ENCODE measurements around the gene IL17REL. TPM values are rescaled to one million over a fixed set of nuclear protein-coding genes. Genes with fewer than 3 reads are reported as not detected.

The IL17REL gene
- total and polyA plus RNA-seq, 10 of the 15 experiments (the other 5 are each of a cell fraction or from before 2014, with no cell fraction given), result 0.03 TPM; not detected in 9

- TF ChIP-seq, protein P1, sequence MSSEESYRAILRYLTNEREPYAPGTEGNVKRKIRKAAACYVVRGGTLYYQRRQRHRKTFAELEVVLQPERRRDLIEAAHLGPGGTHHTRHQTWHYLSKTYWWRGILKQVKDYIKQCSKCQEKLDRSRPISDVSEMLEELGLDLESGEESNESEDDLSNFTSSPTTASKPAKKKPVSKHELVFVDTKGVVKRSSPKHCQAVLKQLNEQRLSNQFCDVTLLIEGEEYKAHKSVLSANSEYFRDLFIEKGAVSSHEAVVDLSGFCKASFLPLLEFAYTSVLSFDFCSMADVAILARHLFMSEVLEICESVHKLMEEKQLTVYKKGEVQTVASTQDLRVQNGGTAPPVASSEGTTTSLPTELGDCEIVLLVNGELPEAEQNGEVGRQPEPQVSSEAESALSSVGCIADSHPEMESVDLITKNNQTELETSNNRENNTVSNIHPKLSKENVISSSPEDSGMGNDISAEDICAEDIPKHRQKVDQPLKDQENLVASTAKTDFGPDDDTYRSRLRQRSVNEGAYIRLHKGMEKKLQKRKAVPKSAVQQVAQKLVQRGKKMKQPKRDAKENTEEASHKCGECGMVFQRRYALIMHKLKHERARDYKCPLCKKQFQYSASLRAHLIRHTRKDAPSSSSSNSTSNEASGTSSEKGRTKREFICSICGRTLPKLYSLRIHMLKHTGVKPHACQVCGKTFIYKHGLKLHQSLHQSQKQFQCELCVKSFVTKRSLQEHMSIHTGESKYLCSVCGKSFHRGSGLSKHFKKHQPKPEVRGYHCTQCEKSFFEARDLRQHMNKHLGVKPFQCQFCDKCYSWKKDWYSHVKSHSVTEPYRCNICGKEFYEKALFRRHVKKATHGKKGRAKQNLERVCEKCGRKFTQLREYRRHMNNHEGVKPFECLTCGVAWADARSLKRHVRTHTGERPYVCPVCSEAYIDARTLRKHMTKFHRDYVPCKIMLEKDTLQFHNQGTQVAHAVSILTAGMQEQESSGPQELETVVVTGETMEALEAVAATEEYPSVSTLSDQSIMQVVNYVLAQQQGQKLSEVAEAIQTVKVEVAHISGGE (CRISPR knock-in tag; IDR thresholded peaks at IDR 0.05), result no peak
- no peak for TF ChIP-seq MTA3 (IDR thresholded peaks at IDR 0.05; ENCODE audit: borderline replicate concordance, low read length)
- peak; percentile 79 for TF ChIP-seq NR2F1 (conservative IDR thresholded peaks at IDR 0.05)
- TF ChIP-seq MAX (IDR thresholded peaks at IDR 0.05; ENCODE audit: low read depth, low read length), result peak; percentile 99
- peak; percentile 99 for TF ChIP-seq BACH1 (IDR thresholded peaks at IDR 0.05; ENCODE audit: borderline replicate concordance)
- peak; percentile 92 for TF ChIP-seq NBN (IDR thresholded peaks at IDR 0.05)
- peak; percentile 89 for TF ChIP-seq MXI1 (IDR thresholded peaks at IDR 0.05; ENCODE audit: low read depth, low read length)
- TF ChIP-seq POLR2AphosphoS2 (IDR thresholded peaks at IDR 0.05; ENCODE audit: low read depth, low read length), result no peak; the same call in 1 of the 2 replicates
- no peak for TF ChIP-seq EZH2 (IDR thresholded peaks at IDR 0.05; ENCODE audit: borderline replicate concordance, control insufficient read depth, low read depth, low read length)
- no peak for TF ChIP-seq ZNF24 (IDR thresholded peaks at IDR 0.05)
- TF ChIP-seq, protein P2, sequence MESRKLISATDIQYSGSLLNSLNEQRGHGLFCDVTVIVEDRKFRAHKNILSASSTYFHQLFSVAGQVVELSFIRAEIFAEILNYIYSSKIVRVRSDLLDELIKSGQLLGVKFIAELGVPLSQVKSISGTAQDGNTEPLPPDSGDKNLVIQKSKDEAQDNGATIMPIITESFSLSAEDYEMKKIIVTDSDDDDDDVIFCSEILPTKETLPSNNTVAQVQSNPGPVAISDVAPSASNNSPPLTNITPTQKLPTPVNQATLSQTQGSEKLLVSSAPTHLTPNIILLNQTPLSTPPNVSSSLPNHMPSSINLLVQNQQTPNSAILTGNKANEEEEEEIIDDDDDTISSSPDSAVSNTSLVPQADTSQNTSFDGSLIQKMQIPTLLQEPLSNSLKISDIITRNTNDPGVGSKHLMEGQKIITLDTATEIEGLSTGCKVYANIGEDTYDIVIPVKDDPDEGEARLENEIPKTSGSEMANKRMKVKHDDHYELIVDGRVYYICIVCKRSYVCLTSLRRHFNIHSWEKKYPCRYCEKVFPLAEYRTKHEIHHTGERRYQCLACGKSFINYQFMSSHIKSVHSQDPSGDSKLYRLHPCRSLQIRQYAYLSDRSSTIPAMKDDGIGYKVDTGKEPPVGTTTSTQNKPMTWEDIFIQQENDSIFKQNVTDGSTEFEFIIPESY (IDR thresholded peaks at IDR 0.05), result no peak
- peak; percentile 63; the same call in 1 of the 2 replicates for TF ChIP-seq ZBTB40 (IDR thresholded peaks at IDR 0.05; ENCODE audit: borderline replicate concordance)
- 0 out of 2 replicates have a peak, but pooled peaks have one; percentile 19 for TF ChIP-seq MTA2 (IDR thresholded peaks at IDR 0.05; ENCODE audit: low read depth)
- no peak for TF ChIP-seq PML (IDR thresholded peaks at IDR 0.05; ENCODE audit: low read length)
- peak; percentile 96 for TF ChIP-seq PAX8 (IDR thresholded peaks at IDR 0.05)
- no peak for TF ChIP-seq NRF1 (conservative IDR thresholded peaks at IDR 0.05; ENCODE audit: low read depth, low read length)
- TF ChIP-seq HDAC2 (IDR thresholded peaks at IDR 0.05), result no peak
- TF ChIP-seq ZNF274 (IDR thresholded peaks at IDR 0.05; ENCODE audit: insufficient read depth, insufficient read length), result no peak
- peak; percentile 54; the same call in 1 of the 2 replicates for TF ChIP-seq IKZF1 (conservative IDR thresholded peaks at IDR 0.05)
- peak in 1 of 2 experiments; percentile 75; a peak in 3 of 4 replicates for TF ChIP-seq EP300 (IDR thresholded peaks at IDR 0.05; ENCODE audit: borderline replicate concordance in 1 of 2, control insufficient read depth in 1 of 2, low read depth in 2 of 2, low read length in 2 of 2)
- no peak for TF ChIP-seq RBBP5 (conservative IDR thresholded peaks at IDR 0.05)
- peak; percentile 69; the same call in 1 of the 2 replicates for TF ChIP-seq POLR2AphosphoS5 (IDR thresholded peaks at IDR 0.05; ENCODE audit: low read length)
Measured at GRCh38 chr22:49970528-49971231, 41.9 kb downstream of the IL17REL start (continued).
